GM12872 (cell line): ENCODE measurements around the gene FOXP1.
A peak's percentile ranks its signal among the peaks of the same experiment; 100 is the strongest.

ENCODE experiments used
- TF ChIP-seq, protein P1 (sequence below): IDR thresholded peaks from 3 replicates; pipeline ENCODE4 v1.5.1; 2011; ENCODE audit warnings: low read depth, mild to moderate bottlenecking, low read length, moderate library complexity; ENCODE audit not compliant: insufficient read depth

FOXP1 gene

GRCh38 chr3:71397726-71398125 lies 185.8 kb downstream of the FOXP1 start:
- TF ChIP-seq, protein P1, sequence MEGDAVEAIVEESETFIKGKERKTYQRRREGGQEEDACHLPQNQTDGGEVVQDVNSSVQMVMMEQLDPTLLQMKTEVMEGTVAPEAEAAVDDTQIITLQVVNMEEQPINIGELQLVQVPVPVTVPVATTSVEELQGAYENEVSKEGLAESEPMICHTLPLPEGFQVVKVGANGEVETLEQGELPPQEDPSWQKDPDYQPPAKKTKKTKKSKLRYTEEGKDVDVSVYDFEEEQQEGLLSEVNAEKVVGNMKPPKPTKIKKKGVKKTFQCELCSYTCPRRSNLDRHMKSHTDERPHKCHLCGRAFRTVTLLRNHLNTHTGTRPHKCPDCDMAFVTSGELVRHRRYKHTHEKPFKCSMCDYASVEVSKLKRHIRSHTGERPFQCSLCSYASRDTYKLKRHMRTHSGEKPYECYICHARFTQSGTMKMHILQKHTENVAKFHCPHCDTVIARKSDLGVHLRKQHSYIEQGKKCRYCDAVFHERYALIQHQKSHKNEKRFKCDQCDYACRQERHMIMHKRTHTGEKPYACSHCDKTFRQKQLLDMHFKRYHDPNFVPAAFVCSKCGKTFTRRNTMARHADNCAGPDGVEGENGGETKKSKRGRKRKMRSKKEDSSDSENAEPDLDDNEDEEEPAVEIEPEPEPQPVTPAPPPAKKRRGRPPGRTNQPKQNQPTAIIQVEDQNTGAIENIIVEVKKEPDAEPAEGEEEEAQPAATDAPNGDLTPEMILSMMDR: no peak

GRCh38 chr3:71397046-71397445 lies 186.5 kb downstream of the FOXP1 start:
- TF ChIP-seq, protein P1: peak; percentile 67

DNA sequence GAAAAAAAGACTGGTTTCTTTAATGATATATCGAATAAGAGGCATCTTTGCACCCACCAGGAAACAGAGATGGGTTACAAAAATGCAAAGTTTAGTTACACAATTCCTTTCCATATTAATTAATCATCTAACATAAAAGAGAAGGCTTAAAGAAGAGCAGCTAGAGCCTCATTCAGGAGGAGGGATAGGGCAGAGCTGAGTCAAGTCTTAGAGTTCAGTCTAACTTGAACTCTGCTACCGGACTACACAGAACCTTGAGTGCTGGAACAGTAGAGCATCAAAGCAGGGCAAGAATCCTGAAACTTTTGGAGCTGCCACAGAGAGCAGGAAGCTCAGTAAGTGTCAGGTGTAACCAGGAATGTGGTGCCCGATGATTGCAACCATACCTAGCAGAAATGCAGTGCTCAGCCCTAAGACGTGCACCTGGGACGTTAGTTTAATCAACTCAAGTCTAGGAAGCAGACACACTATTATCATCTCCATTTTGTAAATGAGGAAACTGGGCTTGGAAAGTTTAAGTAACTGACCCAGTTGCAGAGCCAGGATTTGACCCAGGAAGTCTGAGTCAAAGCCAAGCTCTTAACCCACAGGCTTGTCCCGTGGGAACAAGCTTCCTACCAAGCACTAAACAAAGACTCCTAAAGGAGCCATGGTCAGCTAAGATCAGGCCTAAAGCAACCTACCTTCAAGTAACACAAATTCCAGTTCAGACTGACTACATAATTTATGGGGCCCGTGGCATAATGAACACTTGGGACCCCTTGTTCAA lies 187.4 kb downstream of the FOXP1 start:
- TF ChIP-seq, protein P1: no peak

GRCh38 chr3:71395470-71395869 lies 188.1 kb downstream of the FOXP1 start:
- TF ChIP-seq, protein P1: no peak

DNA sequence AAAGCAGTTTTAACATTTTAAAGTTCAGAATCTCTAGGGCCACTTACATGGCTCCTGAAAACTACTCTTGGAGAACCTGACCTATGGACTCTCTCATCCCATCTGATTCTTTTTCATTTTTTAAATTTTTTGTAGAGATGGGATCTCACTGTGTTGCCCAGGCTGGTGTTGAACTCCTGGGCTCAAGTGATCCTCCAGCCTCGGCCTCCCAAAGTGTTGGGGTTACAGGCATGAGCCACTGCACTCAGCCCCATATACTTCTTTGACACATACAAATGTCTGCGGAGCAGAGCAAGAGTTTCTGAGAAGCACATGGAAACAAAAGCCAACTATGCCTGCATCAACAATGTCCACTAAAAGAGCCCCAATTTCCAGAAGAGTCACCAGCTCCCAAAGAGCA lies 189.8 kb downstream of the FOXP1 start:
- TF ChIP-seq, protein P1: no peak

DNA sequence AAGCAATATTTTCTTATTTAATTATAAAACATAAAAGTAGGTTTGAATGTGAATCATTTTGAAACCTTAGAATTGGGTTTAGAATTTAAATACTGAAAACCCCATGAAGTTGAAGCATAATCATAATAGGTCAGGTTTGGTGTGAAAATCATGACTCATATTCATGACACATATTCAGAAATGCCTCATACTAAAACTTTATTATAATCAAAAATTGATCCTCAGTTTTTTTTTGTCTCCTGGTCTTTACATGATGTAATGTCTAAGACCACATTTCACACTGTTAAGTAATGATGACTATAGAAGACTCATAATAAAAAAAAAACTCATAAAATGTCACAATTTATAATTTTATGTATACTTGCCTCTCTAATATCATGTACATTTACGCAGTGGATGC lies 190.4 kb downstream of the FOXP1 start:
- TF ChIP-seq, protein P1: no peak

GRCh38 chr3:71392251-71392650 lies 191.3 kb downstream of the FOXP1 start:
- TF ChIP-seq, protein P1: no peak

- TF ChIP-seq, protein P1: no peak
Measured at GRCh38 chr3:71391361-71391760, 192.2 kb downstream of the FOXP1 start.
